GM19099 (cell line): ENCODE measurements around the gene UTS2.

Experiments
- POLR2A ChIP-seq: IDR thresholded peaks from 3 replicates; pipeline ENCODE4 v1.6.1; 2011; ENCODE audit warnings: low read depth; ENCODE audit not compliant: insufficient read length; ENCODE audit errors: extremely low read depth

The UTS2 gene

DNA sequence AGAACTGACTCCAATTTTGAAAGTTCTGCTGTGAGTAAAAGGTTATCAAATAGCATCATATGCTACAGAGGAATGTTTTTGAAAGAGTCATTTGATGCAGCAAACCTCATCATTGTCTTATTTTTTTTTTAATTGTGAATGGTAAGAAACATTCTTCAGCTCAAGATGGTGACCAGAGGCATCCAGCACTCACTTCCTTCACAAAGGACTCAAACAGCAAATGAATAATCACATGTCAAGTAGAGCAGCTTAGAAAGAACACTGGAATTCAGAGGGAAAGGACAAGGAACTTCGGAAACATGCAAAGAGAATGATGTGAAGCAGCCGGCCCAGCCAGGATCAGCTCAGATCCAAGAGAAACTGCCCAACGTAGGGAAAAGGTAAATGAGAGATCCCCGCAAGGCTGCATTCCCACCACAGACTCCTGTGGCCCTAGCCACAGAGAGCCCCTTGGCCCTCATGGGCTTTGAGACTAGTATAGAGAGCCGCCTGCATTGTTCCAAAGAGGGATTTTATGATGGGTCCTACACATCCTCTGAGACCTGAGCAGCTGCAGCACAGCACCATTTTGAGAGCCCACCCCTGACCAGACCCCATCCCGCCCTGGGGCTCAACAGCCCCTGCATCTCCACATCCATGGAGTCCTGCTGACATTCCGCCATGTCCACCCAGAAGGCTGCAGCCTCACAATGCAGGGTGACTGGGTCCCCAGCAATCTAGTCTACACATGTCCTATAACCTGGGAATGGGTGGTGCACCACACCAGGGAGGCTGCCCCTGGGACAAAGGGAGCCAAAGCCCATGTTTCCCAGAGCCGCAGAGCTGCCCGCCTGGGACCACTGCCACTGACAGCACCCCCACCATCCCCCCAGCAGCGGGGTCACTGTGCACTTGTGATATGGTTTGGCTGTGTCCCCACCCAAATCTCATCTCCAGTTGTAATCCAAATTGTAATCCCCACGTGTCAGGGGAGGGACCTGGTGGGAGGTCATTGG is 21.2 kb upstream of the UTS2 start:
- TF ChIP-seq POLR2A: no peak

DNA sequence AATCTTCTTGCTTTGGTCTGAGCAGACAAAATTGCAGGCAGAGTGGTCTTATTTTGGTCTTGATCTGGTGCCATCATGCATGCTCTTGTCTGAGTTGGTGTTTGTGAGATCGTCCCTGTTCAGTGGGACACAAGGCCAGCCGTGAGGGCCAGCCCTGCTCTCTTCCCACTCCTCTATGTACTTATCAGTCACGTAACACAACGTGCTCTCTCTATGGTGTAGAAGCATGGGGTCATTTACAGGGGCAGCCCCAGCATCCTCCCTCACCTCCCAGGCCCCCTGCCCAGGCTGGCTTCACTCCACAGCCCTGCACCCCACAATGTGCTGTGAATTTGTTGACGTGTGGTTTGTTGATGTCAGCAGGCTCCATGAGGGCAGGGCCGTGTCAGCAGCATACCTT is 18.3 kb upstream of the UTS2 start:
- no peak for TF ChIP-seq POLR2A

DNA sequence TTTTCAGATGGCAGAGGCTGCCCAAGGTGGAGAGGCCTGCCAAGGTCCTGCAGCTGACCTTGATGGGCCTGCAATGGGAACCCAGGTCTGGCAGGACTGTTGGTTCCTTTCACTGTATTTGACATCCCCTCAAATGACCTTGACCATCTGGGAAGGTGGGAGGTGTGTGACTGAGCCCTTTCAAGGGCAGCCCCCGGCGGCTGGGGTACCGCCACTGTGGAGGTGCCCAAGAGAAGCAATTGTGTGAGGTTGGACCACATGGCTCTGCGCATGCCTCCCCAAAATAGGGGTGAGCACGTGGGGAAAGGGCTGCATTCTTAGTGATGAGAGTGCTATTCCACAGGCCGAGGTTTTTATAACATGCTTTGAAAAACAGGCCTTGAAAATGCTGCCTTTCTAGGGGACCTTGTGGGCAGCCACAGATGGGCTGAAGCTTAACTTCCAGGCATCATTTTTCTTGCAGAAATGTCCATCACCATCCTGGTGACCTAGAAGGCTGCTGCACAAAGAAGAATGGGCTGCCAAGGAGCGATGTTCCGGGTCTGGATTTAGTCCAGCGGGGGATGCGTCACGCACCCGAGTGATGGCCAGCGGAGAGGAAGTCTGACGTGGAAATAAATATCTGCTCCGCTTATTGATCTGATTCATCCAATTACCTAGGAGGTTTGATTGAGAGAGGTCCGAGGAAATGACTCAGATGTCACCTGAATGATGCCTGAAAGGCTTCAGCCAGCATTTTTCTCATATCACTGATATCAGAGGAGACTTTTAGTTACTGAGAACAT is 16.5 kb upstream of the UTS2 start:
- no peak for TF ChIP-seq POLR2A

DNA sequence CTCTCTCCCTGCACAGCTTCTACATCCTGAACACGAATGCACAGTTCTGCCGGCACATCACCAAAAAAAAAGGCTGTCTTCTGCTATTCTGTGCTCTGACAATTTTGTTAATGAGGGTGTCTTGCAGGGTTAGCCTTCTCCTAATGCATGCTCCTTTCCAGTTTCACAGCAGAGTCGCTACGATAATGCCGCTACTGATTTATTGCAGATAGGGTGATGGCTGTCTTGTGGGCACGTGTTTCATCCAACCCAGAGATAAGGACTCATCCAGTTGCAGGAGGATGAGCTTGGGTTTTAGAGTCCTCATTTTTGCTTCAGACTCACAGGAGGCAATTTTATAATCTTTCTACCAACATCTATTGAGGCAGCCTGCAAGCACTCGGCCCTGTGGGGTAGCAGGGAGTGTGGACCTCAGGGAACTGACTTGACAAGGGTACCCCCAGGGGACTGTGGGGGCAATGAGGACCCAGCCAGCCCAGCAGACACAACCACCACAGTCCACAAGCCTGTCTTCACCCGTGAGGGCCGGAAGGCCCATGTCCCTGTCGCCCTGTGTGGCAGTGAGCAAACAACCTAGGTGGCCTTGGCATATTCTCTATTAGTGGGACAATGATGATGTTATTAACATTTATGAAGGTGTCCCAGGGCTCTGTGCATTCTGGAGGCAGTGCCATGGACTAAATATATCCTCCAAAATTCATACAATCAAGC is 15.4 kb upstream of the UTS2 start:
- no peak for TF ChIP-seq POLR2A

DNA sequence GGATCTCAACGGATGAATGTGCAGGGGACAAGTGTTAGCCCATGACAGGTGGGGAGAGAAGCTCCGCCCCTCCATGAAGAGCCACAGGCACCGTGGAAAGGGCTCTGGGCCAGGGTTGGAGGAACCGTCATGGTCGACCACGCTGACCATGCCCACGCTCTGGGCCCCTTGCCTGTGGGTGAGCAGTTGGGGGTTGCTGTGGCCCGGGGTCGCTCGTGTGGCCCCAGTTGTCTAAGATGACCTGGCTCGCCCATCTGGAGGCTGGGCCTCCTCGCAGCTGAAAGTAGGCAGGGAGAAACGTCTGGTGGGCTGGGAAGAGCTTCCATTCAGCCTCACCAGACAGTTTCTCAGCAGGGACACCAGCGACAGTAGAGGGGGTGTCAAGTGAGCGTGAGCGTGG is 13.1 kb upstream of the UTS2 start:
- no peak for TF ChIP-seq POLR2A

DNA sequence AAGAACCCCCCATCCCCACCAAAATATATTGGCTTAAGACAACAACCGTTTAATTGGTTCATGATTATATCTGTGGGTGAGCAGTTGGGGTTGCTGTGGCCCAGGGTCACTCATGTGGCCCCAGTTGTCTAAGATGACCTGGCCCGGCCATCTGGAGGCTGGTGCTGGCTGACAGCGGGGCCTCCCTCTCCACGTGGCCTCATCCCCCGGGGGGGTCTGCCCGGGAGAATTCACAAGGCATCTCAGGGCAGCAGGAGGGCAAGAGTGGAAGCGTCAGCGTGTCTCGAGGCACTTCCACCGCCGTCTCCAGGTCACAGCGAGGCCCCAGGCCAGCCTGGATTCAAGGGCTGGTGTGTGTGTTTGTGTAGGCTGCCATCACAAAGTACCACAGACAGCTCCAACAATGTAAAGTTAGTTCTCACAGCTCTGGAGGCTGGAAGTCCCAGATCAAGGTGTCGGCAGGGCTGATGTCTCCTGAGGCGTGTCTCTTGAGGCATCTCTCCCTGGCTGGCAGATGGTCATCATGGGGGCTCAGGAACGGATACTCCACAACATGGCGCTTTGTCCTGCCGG is 11.0 kb upstream of the UTS2 start:
- TF ChIP-seq POLR2A: no peak

DNA sequence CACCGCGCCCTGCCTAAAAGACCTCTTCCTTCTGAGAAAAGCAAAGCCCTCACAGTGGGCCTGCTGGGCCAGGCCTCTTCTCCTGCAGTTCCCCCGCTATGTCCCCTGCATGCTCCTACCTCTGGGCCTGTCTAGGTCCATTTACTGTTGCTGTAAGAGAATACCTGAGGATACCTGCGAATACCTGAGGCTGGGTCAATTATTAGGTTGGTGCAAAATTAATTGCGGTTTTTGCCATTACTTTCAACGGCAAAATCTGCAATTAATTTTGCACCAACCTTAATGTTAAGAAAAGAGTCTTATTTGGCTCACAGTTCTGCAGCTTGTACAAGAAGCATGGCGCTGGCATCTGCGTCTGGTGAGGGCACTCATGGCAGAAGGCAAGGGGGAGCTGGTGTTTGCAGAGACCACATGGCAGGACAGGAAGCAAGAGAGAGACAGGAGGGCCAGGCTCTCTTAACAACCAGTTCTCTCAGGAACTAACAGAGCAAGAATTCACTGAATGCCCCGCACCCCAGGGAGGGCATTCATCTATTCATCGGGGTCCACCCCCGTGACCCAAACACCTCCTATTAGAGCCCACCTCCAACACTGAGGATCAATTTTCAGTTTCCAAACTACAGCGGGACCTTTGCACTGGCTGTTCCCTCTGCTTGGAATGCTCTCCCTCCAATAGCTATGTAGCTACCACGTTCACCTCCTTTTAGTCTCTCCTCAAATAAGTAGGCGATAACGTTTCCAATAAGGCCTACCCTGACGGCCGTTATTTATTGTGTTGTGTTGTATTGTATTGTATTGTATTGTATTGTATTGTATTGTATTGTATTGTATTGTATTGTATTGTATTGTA is 9.6 kb upstream of the UTS2 start:
- TF ChIP-seq POLR2A: no peak

DNA sequence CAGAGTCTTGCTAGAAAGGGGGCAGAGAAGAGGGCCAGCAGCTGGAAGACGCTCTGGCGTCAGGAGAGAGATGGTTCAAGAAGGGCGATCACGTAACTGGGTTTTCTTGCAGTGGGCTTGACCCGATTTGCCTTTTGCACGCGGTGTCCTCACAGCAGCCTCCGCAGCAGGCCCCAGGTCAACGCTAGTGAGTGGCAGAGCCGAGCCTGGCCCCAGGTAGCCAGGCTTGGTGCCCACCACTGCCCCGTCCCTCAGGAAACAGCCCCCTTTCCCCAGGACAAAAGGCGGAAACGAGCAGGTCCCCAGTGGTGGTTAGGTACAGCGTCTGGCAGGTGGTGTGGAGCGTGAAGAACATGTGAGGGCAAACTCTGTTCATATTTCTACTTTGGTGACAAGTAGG is 8.6 kb upstream of the UTS2 start:
- TF ChIP-seq POLR2A: no peak

DNA sequence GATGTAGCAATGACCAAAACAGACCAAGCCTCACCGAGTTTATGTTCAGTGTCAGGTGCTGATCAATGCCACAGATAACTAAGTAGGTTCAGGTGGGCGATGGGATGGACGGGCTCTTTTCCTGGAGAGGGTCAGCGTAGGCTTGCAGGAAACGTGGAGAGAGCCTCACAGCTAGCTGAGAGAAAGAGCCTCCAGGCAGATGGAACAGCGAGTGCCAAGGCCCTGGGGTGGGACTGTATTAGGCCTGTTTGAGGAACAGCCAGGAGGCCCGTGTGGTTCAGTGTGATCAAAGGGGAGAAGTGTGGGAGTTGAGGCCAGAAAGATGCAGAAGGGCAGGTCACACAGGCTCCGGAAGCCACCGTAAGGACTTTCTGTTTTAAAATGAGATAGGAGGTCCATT is 7.3 kb upstream of the UTS2 start:
- no peak for TF ChIP-seq POLR2A

DNA sequence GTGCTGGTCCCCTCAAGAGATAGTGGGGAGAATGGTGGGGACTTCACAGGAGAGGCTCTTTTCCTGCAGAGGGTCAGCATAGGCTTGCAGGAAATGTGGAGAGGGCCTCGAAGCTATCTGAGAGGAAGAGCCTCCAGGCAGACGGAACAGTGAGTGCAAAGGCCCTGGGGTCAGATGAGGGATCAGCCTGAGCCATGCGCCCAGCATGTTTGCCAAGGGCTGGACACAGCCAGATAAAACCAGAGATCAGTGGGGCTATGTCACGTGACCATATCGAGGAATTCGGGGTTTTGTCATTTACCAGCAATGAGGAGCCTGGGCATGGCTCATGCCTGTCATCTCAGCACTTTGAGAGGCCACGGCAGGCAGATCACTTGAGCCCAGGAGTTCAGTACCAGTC is 6.5 kb upstream of the UTS2 start:
- no peak for TF ChIP-seq POLR2A

DNA sequence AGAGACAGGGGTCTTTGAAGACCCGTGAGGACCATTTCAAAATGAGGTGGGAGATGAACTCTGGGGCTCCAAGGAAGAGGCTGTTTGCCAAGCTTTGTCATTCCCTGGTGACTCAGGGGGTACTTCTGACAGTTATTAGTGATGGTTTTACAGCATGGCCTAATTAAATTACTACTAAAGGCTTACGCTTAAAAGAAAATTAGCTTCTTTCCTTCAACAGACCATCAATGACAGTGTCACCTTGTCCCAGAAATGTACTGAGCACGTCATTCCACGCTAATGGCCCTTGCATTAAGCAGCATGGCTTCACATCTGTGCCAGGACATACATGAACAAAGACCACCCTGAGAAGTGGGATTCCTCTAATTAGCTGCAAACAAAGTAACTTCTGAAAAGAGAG is 5.1 kb upstream of the UTS2 start:
- TF ChIP-seq POLR2A: no peak

DNA sequence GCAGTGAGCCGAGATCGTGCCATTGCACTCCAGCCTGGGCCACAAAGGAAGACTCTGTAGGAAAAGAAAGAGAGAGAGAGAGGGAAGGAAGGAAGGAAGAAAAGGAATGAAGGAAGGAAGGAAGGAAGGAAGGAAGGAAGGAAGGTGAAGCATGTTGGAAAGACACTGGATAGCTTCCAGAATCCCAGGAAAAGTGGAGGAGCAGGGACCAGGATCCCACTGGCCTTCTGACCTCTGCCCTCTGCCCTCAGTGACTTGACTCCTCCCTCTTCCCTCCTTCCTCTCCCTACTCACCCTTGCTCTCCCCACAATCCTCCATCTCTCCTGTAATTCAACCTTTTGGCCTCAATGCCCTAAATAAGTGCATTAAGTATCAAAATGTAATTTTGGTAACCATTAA is 4.1 kb upstream of the UTS2 start:
- no peak for TF ChIP-seq POLR2A

DNA sequence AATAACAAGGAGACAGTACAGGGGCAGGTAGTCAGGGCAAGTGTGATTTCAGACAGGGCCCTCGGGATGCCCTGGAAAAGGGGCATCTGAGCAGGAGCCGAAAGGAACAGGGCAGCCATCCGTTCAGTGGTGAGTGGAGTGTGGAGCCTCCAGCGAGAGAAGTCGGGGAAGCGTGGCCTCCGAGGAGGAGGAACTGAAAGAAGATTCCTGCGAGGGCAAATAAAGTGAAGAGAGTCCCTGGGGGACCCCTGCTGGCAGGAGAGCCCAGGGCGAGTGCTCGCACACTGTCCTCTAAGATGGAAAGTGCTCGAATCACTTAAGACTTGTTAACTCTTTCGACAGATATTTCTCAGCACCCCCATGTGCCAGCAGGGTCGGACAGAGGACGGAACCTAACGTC is 3.5 kb upstream of the UTS2 start:
- no peak for TF ChIP-seq POLR2A

DNA sequence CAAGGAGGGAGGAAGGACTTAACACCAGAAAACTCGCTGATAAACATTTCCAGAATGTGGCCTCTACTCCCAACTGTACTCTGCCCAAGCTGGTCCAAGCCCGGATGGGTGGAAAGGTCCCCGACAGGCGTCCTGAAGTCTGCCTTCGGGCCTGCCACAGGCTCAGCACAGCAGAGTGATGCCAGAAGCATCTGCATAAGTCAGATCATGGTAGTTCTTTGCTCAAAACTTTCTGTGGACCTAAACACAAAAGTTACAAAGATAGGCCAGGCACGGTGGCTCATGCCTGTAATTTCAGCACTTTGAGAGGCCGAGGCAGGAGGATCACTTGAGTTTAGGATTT is 790 bp upstream of the UTS2 start:
- TF ChIP-seq POLR2A: no peak
